Esophagus (tissue), 2 donors: Measurements from ENCODE around the gene HDDC3. TPM values are rescaled to one million over a fixed set of nuclear protein-coding genes. Genes with fewer than 3 reads are reported as not detected.

Source experiments
- H3K27ac ChIP-seq, 2 donors: one replicate each; pipeline ENCODE4 v1.5.1; 2013; ENCODE audit warnings: low read depth in 2 of 2, mild to moderate bottlenecking in 2 of 2, inconsistent platforms in 1 of 2, low read length in 1 of 2, moderate library complexity in 1 of 2
- H3K27me3 ChIP-seq, 2 donors: one replicate each; pipeline ENCODE4 v1.6.1; 2013; ENCODE audit warnings: low read length in 2 of 2, control low read depth in 1 of 2, mild to moderate bottlenecking in 1 of 2; ENCODE audit not compliant: insufficient read depth in 2 of 2, control insufficient read depth in 1 of 2
- H3K36me3 ChIP-seq, 2 donors: one replicate each; pipeline ENCODE4 v1.6.1; 2013; ENCODE audit warnings: low read length in 1 of 2; ENCODE audit not compliant: control insufficient read depth in 2 of 2, insufficient read depth in 2 of 2
- H3K4me1 ChIP-seq, 2 donors: one replicate each; pipeline ENCODE4 v1.6.1; 2013; ENCODE audit warnings: low read length in 1 of 2; ENCODE audit not compliant: control insufficient read depth in 2 of 2, insufficient read depth in 2 of 2
- H3K4me3 ChIP-seq, 2 donors: one replicate each; pipeline ENCODE4 v1.5.1; 2013; ENCODE audit warnings: low read length in 2 of 2, mild to moderate bottlenecking in 2 of 2, low read depth in 1 of 2, moderate library complexity in 1 of 2
- H3K9me3 ChIP-seq, 2 donors: one replicate each; pipeline ENCODE4 v1.6.1; 2013; ENCODE audit warnings: mild to moderate bottlenecking in 2 of 2, low read depth in 1 of 2, low read length in 1 of 2, moderate library complexity in 1 of 2; ENCODE audit not compliant: control insufficient read depth in 2 of 2, insufficient read depth in 1 of 2
- WGBS, 2 donors: extraction: QIAGEN DNeasy Blood & Tissue Kit; methylation state at CpG; one replicate each; pipeline ENCODE4 v1.1.7; 2013; 5-methylcytosine and 5-hydroxymethylcytosine counted together
- polyA plus RNA-seq, 2 donors: library from polyadenylated mRNA; stranded (reverse); fragments of 200-250 nt; gene quantifications; one replicate each; pipeline ENCODE4 v1.2.3, GENCODE V29; 2013
- donor health status: healthy with polysubstance abuse.
- donor health status: Bipolar disorder and iron deficiency.

HDDC3 gene
- polyA plus RNA-seq, 2 donors: 9.1 to 10.5 TPM

GRCh38 chr15:90881181-90881977 is 51.0 kb downstream of the HDDC3 start:
- no peak overlapping the region for H3K4me3 ChIP-seq
- H3K4me1 ChIP-seq: peaks cover 0 to 10% of the 10 kb centered on the region in 2 donors
- WGBS, 2 donors: 80 to 81% methylated on average over 33 to 35 of the region's 35 CpGs
- no peaks in the 10 kb centered on the region for H3K9me3 ChIP-seq
- H3K36me3 ChIP-seq: peaks cover 9 to 58% of the 10 kb centered on the region in 2 donors
- H3K27ac ChIP-seq: no peak overlapping the region
- H3K27me3 ChIP-seq: no peaks in the 10 kb centered on the region

- peaks cover 0 to 10% of the 10 kb centered on the region in 2 donors for H3K4me1 ChIP-seq
- H3K36me3 ChIP-seq: peaks cover 9 to 63% of the 10 kb centered on the region in 2 donors
- WGBS, 2 donors: 85 to 86% methylated on average over 16 of the region's 16 CpGs
- no peak overlapping the region for H3K4me3 ChIP-seq
- no peaks in the 10 kb centered on the region for H3K27me3 ChIP-seq
- no peak overlapping the region for H3K27ac ChIP-seq
- H3K9me3 ChIP-seq: no peaks in the 10 kb centered on the region
Observed at GRCh38 chr15:90880381-90881145, 51.8 kb downstream of the HDDC3 start.

Other genes with a start within 250 kb of the HDDC3 start
- 1 to 10 TPM; 2.3 to 3.6 TPM for gene BLM, start 215.2 kb downstream of the HDDC3 start, polyA plus RNA-seq
- 10 to 100 TPM; 21.0 to 22.3 TPM for gene FURIN, start 64.0 kb downstream of the HDDC3 start, polyA plus RNA-seq
- gene FES, start 48.0 kb downstream of the HDDC3 start, polyA plus RNA-seq: 1 to 10 TPM; 3.8 to 4.8 TPM
- gene MAN2A2, start 29.2 kb downstream of the HDDC3 start, polyA plus RNA-seq: 10 to 100 TPM; 15.8 to 22.1 TPM
- 10 to 100 TPM; 35.0 to 47.9 TPM for gene UNC45A, start 2.7 kb upstream of the HDDC3 start, polyA plus RNA-seq
- 1 to 10 TPM; 8.1 to 8.7 TPM for gene RCCD1, start 22.3 kb upstream of the HDDC3 start, polyA plus RNA-seq
- 10 to 100 TPM; 41.2 to 44.1 TPM for gene PRC1, start 62.0 kb upstream of the HDDC3 start, polyA plus RNA-seq
- gene VPS33B, start 90.0 kb upstream of the HDDC3 start, polyA plus RNA-seq: 1 to 10 TPM; 7.6 to 8.3 TPM
- under 1 TPM; 0.02 to 0.07 TPM for gene SV2B, start 167.7 kb upstream of the HDDC3 start, polyA plus RNA-seq